GM21381 (cell line): ENCODE measurements around the gene MS4A6E.
A peak's percentile ranks its signal among the peaks of the same experiment; 100 is the strongest.
"Not testable (repeated sequence)": the region's sequence is repeated elsewhere in the genome, so short reads cannot be mapped to it uniquely, and the experiment has no call there.

Experiments used
- ATAC-seq: cut with Tn5 transposase; IDR thresholded peaks from one replicate; pipeline ENCODE4 v1.9.1; 2021; ENCODE audit warnings: mild to moderate bottlenecking, moderate library complexity; ENCODE audit not compliant: unreplicated experiment

Gene MS4A6E

GRCh38 chr11:60326955-60327354, at the start of gene MS4A6E:
TSS of gene MS4A6E (plus strand) at chr11:60327255. CDS start at chr11:60334896, 7,641 bp downstream.
- no peak for ATAC-seq

GRCh38 chr11:60280412-60280811, 46.6 kb upstream of the MS4A6E start, which contains the start of gene MS4A4A:
TSS of gene MS4A4A (plus strand) at chr11:60280666. CDS start at chr11:60280676, 10 bp downstream.
- ATAC-seq: no peak

GRCh38 chr11:60281485-60281884, 45.6 kb upstream of the MS4A6E start:
- no peak for ATAC-seq

- ATAC-seq: no peak
These were observed 44.8 kb upstream of the MS4A6E start for GRCh38 chr11:60282286-60282685.

GRCh38 chr11:60285411-60286126, 41.5 kb upstream of the MS4A6E start:
- ATAC-seq: not testable (repeated sequence)

GRCh38 chr11:60288531-60288930, 38.5 kb upstream of the MS4A6E start:
- no peak for ATAC-seq

GRCh38 chr11:60292145-60292544, 34.9 kb upstream of the MS4A6E start:
- no peak for ATAC-seq

- ATAC-seq: no peak
These were observed 25.9 kb upstream of the MS4A6E start for GRCh38 chr11:60301178-60301577.

- ATAC-seq: not testable (repeated sequence)
These were observed 25.2 kb upstream of the MS4A6E start for GRCh38 chr11:60301884-60302283.

- ATAC-seq: no peak
These were observed 23.4 kb upstream of the MS4A6E start for GRCh38 chr11:60303661-60304060.

- ATAC-seq: no peak
These were observed 21.0 kb upstream of the MS4A6E start for GRCh38 chr11:60305906-60306619.

GRCh38 chr11:60307507-60308195, 19.4 kb upstream of the MS4A6E start:
- ATAC-seq: no peak

GRCh38 chr11:60310407-60310998, 16.6 kb upstream of the MS4A6E start:
- ATAC-seq: peak; percentile 54

GRCh38 chr11:60314635-60315321, 12.3 kb upstream of the MS4A6E start:
- no peak for ATAC-seq

- ATAC-seq: no peak
These were observed 11.2 kb upstream of the MS4A6E start for GRCh38 chr11:60315871-60316270.

GRCh38 chr11:60316317-60316716, 10.7 kb upstream of the MS4A6E start:
- no peak for ATAC-seq

- ATAC-seq: no peak
These were observed 8.3 kb upstream of the MS4A6E start for GRCh38 chr11:60318726-60319125.

- no peak for ATAC-seq
These were observed 6.0 kb upstream of the MS4A6E start for GRCh38 chr11:60321051-60321450.

GRCh38 chr11:60328460-60328859, 1.4 kb downstream of the MS4A6E start:
- ATAC-seq: no peak

- ATAC-seq: no peak
These were observed 5.8 kb downstream of the MS4A6E start for GRCh38 chr11:60332846-60333245.
